ENCODE measurements around the gene PGBD5.

PGBD5 gene

DNA sequence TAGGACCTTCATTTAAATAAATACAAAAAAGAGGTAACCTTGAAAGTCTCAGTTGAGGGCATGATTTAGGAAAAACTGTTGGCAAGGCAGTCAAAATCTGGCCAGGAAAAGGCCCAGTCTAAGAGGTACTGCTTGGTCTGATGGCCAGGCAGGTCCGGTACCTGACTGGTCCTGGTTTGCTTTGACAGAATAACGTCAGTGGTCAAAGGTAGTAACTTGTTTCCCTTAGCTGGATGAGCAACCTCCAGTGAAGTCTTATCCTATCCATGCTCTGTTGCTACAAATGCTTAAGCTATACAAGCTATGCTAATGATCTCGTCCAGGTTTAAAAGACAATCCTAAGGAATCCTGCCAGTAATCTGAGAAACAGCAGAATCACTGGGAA lies 85.0 kb downstream of the PGBD5 start:
- Histone ChIP-seq H3K27me3 (peaks cover 22% of the 10 kb centered on the region), H3K9me3 (no peaks in the 10 kb centered on the region), H3K4me1 (ENCODE audit: control insufficient read depth in 1 of 2, insufficient read depth in 1 of 2, low read depth in 1 of 2, low read length in 1 of 2) (no peaks in the 10 kb centered on the region), H3K36me3 (no peaks in the 10 kb centered on the region), H3K27ac (no peak overlapping the region), H3K4me3 (ENCODE audit: low read depth in 1 of 2, low read length in 1 of 2) (no peak overlapping the region)
- TF ChIP-seq CTCF (IDR thresholded peaks at IDR 0.05), result no peak

DNA sequence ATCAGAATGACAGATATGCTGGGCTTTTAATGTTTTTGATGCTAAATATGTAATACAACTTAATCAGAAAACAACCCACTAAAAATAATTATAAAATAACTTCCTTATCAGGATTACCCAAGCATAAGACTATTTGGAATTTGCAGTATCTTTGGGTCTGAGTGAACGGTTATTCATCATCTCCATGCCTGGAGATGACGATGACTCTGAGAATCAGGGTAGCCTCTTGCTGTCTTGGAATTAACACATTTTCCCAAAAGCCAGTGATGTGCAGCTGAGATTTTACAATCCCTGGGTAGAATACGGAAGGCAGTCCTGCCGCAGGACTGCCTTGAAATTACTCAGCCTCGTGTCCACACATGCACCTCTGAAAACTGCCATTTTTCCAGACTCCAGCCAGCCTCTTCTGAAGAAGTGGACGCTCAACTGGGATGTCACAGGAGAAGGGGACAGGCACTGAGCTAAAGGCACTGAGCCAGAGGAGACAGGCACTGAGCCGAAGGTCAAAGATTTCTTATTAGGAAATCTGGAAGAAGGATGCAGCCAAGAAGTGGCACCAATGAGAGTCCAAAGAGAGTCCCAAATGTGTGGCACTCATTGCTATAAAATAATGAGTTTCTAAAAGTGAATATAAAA lies 85.5 kb downstream of the PGBD5 start:
- Histone ChIP-seq H3K4me3 (ENCODE audit: low read depth in 1 of 2, low read length in 1 of 2) (no peak overlapping the region), H3K9me3 (no peaks in the 10 kb centered on the region), H3K27me3 (peaks cover 21% of the 10 kb centered on the region), H3K27ac (no peak overlapping the region), H3K4me1 (ENCODE audit: control insufficient read depth in 1 of 2, insufficient read depth in 1 of 2, low read depth in 1 of 2, low read length in 1 of 2) (no peaks in the 10 kb centered on the region), H3K36me3 (no peaks in the 10 kb centered on the region)
- no peak for TF ChIP-seq CTCF (IDR thresholded peaks at IDR 0.05)

- no peak for TF ChIP-seq CTCF (IDR thresholded peaks at IDR 0.05)
- no peak overlapping the region for H3K4me3 ChIP-seq (ENCODE audit: low read depth in 1 of 2, low read length in 1 of 2)
- H3K9me3 ChIP-seq, result no peaks in the 10 kb centered on the region
Measured at GRCh38 chr1:230339033-230339432, 87.1 kb downstream of the PGBD5 start.

GRCh38 chr1:230337266-230337665 lies 88.9 kb downstream of the PGBD5 start:
- peaks cover 24% of the 10 kb centered on the region for H3K27me3 ChIP-seq
- H3K27ac ChIP-seq, result no peak overlapping the region
- no peaks in the 10 kb centered on the region for H3K4me1 ChIP-seq (ENCODE audit: control insufficient read depth in 1 of 2, insufficient read depth in 1 of 2, low read depth in 1 of 2, low read length in 1 of 2)
- no peak for TF ChIP-seq CTCF (IDR thresholded peaks at IDR 0.05)
- H3K9me3 ChIP-seq, result no peaks in the 10 kb centered on the region
- no peak overlapping the region for H3K4me3 ChIP-seq (ENCODE audit: low read depth in 1 of 2, low read length in 1 of 2)
- H3K36me3 ChIP-seq, result no peaks in the 10 kb centered on the region

More at GRCh38 chr1:230339033-230339432, 87.1 kb downstream of the PGBD5 start:
- Histone ChIP-seq H3K27me3 (peaks cover 21% of the 10 kb centered on the region), H3K27ac (no peak overlapping the region), H3K4me1 (ENCODE audit: control insufficient read depth in 1 of 2, insufficient read depth in 1 of 2, low read depth in 1 of 2, low read length in 1 of 2) (no peaks in the 10 kb centered on the region), H3K36me3 (no peaks in the 10 kb centered on the region)

DNA sequence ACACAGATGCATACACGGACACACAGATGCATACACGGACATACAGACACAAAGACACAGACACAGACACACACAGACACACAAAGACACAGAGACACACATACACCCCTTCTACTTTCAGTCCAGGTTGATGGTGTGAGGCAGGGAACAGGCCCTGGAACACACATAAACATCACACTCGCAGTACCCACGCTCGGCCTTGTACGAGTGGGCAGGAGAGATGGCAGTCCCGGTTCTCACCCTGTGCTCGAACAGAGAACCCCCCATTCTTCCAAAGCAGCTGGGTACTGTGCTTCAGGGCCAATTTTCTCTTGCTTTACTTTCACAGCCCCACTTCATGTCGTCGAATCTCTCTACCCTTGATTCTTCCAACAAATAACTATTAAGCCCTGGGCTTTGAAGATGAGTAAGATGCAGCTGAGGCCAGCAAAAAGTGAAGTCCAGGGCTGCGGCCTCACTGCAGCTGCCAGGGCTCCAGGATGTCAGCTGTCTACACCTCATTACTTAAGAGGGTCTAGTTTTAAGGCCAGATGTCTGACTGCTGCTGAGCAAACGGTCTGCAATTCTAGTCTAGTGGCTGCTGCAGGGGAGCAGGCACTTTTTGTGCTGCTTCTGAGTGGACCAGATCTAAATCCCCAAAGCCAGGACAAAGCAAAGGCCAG lies 90.1 kb downstream of the PGBD5 start:
- TF ChIP-seq CTCF (IDR thresholded peaks at IDR 0.05), result no peak
- Histone ChIP-seq H3K4me3 (ENCODE audit: low read depth in 1 of 2, low read length in 1 of 2) (no peak overlapping the region), H3K9me3 (no peaks in the 10 kb centered on the region), H3K4me1 (ENCODE audit: control insufficient read depth in 1 of 2, insufficient read depth in 1 of 2, low read depth in 1 of 2, low read length in 1 of 2) (no peaks in the 10 kb centered on the region), H3K36me3 (no peaks in the 10 kb centered on the region), H3K27ac (no peak overlapping the region), H3K27me3 (peaks cover 13% of the 10 kb centered on the region)

Measured in neutrophil (primary cell).